ENCODE data around the gene OR7C1. TPM values are rescaled to one million over a fixed set of nuclear protein-coding genes. Genes with fewer than 3 reads are reported as not detected.
A peak's percentile ranks its signal among the peaks of the same experiment; 100 is the strongest.
"Not testable (repeated sequence)": the region's sequence is repeated elsewhere in the genome, so short reads cannot be mapped to it uniquely, and the experiment has no call there.

The OR7C1 gene
- total RNA-seq, 2 donors from 2014 or later: not detected

- ATAC-seq (no peak), DNase-seq (no peak)
- Mint-ChIP-seq H3K27ac (no peak overlapping the region), H3K36me3 (ENCODE audit: low read depth) (no peaks in the 10 kb centered on the region), H3K4me1 (peaks cover 2% of the 10 kb centered on the region), H3K4me3 (no peak overlapping the region), H3K27me3 (peaks cover 11% of the 10 kb centered on the region)
- no peaks in the 10 kb centered on the region for H3K9me3 ChIP-seq (ENCODE audit: control insufficient read depth, low read length, poor library complexity, severe bottlenecking)
Observed at GRCh38 chr19:14814982-14815652, 19.9 kb downstream of the OR7C1 start.

GRCh38 chr19:14809272-14810057 is 25.5 kb downstream of the OR7C1 start:
- Mint-ChIP-seq H3K27me3 (peaks cover 21% of the 10 kb centered on the region), H3K27ac (no peak overlapping the region), H3K4me3 (no peak overlapping the region), H3K4me1 (peaks cover 6% of the 10 kb centered on the region), H3K36me3 (ENCODE audit: low read depth) (no peaks in the 10 kb centered on the region)
- no peaks in the 10 kb centered on the region for H3K9me3 ChIP-seq (ENCODE audit: control insufficient read depth, low read length, poor library complexity, severe bottlenecking)
- no peak for ATAC-seq
- DNase-seq: no peak

GRCh38 chr19:14804765-14805164 is 30.2 kb downstream of the OR7C1 start:
- peaks cover 38% of the 10 kb centered on the region for H3K27me3 Mint-ChIP-seq
- DNase-seq: no peak
- no peak for ATAC-seq
- peaks cover 4% of the 10 kb centered on the region for H3K4me1 Mint-ChIP-seq
- no peaks in the 10 kb centered on the region for H3K36me3 Mint-ChIP-seq (ENCODE audit: low read depth)
- no peak overlapping the region for H3K27ac Mint-ChIP-seq
- no peak overlapping the region for H3K4me3 Mint-ChIP-seq
- H3K9me3 ChIP-seq (ENCODE audit: control insufficient read depth, low read length, poor library complexity, severe bottlenecking): no peaks in the 10 kb centered on the region

- DNase-seq: no peak
- Mint-ChIP-seq H3K4me1 (no peaks in the 10 kb centered on the region), H3K4me3 (no peak overlapping the region), H3K27me3 (peaks cover 34% of the 10 kb centered on the region), H3K27ac (no peak overlapping the region), H3K36me3 (ENCODE audit: low read depth) (no peaks in the 10 kb centered on the region)
- H3K9me3 ChIP-seq (ENCODE audit: control insufficient read depth, low read length, poor library complexity, severe bottlenecking): no peaks in the 10 kb centered on the region
- ATAC-seq: no peak
Observed at GRCh38 chr19:14798760-14799159, 36.2 kb downstream of the OR7C1 start.

GRCh38 chr19:14796021-14796420 is 39.0 kb downstream of the OR7C1 start:
- Mint-ChIP-seq H3K27ac (no peak overlapping the region), H3K4me3 (no peak overlapping the region), H3K4me1 (no peaks in the 10 kb centered on the region), H3K36me3 (ENCODE audit: low read depth) (no peaks in the 10 kb centered on the region), H3K27me3 (peaks cover 27% of the 10 kb centered on the region)
- DNase-seq (no peak), ATAC-seq (no peak)
- H3K9me3 ChIP-seq (ENCODE audit: control insufficient read depth, low read length, poor library complexity, severe bottlenecking): no peaks in the 10 kb centered on the region

- H3K27ac Mint-ChIP-seq: no peak overlapping the region
- no peaks in the 10 kb centered on the region for H3K9me3 ChIP-seq (ENCODE audit: control insufficient read depth, low read length, poor library complexity, severe bottlenecking)
- H3K4me3 Mint-ChIP-seq: no peak overlapping the region
- peaks cover 19% of the 10 kb centered on the region for H3K27me3 Mint-ChIP-seq
- H3K4me1 Mint-ChIP-seq: no peaks in the 10 kb centered on the region
- DNase-seq (no peak), ATAC-seq (no peak)
- no peaks in the 10 kb centered on the region for H3K36me3 Mint-ChIP-seq (ENCODE audit: low read depth)
Observed at GRCh38 chr19:14795078-14795721, 39.8 kb downstream of the OR7C1 start.

GRCh38 chr19:14792250-14792649 is 42.7 kb downstream of the OR7C1 start:
- not testable (repeated sequence) for H3K4me3 Mint-ChIP-seq; H3K4me1 Mint-ChIP-seq; H3K36me3 Mint-ChIP-seq (ENCODE audit: low read depth); H3K27ac Mint-ChIP-seq; H3K9me3 ChIP-seq (ENCODE audit: control insufficient read depth, low read length, poor library complexity, severe bottlenecking); DNase-seq; ATAC-seq; H3K27me3 Mint-ChIP-seq

- ATAC-seq (no peak), DNase-seq (no peak)
- H3K36me3 Mint-ChIP-seq (ENCODE audit: low read depth): peaks cover 3% of the 10 kb centered on the region
- H3K4me1 Mint-ChIP-seq: peaks cover 13% of the 10 kb centered on the region
- peaks cover 30% of the 10 kb centered on the region for H3K27me3 Mint-ChIP-seq
- no peaks in the 10 kb centered on the region for H3K9me3 ChIP-seq (ENCODE audit: control insufficient read depth, low read length, poor library complexity, severe bottlenecking)
- no peak overlapping the region for H3K4me3 Mint-ChIP-seq
- no peak overlapping the region for H3K27ac Mint-ChIP-seq
Observed at GRCh38 chr19:14786421-14786851, 48.5 kb downstream of the OR7C1 start.

- DNase-seq; H3K4me3 Mint-ChIP-seq; H3K27ac Mint-ChIP-seq; H3K36me3 Mint-ChIP-seq (ENCODE audit: low read depth); H3K9me3 ChIP-seq (ENCODE audit: control insufficient read depth, low read length, poor library complexity, severe bottlenecking): not testable (repeated sequence)
- peaks cover 15% of the 10 kb centered on the region for H3K4me1 Mint-ChIP-seq
- H3K27me3 Mint-ChIP-seq: peaks cover 32% of the 10 kb centered on the region
- peak; percentile 71 for ATAC-seq
Observed at GRCh38 chr19:14785102-14785793, 49.7 kb downstream of the OR7C1 start.

GRCh38 chr19:14784730-14785101 is 50.3 kb downstream of the OR7C1 start:
- H3K4me1 Mint-ChIP-seq: peaks cover 15% of the 10 kb centered on the region
- DNase-seq; H3K36me3 Mint-ChIP-seq (ENCODE audit: low read depth); H3K9me3 ChIP-seq (ENCODE audit: control insufficient read depth, low read length, poor library complexity, severe bottlenecking); H3K4me3 Mint-ChIP-seq; H3K27ac Mint-ChIP-seq: not testable (repeated sequence)
- peaks cover 32% of the 10 kb centered on the region for H3K27me3 Mint-ChIP-seq
- ATAC-seq: peak; percentile 59

GRCh38 chr19:14783410-14783998 is 51.5 kb downstream of the OR7C1 start:
- peaks cover 40% of the 10 kb centered on the region for H3K27me3 Mint-ChIP-seq
- not testable (repeated sequence) for ATAC-seq; H3K36me3 Mint-ChIP-seq (ENCODE audit: low read depth); H3K27ac Mint-ChIP-seq; H3K9me3 ChIP-seq (ENCODE audit: control insufficient read depth, low read length, poor library complexity, severe bottlenecking); H3K4me3 Mint-ChIP-seq; DNase-seq
- peaks cover 15% of the 10 kb centered on the region for H3K4me1 Mint-ChIP-seq

GRCh38 chr19:14782626-14783409 is 52.2 kb downstream of the OR7C1 start:
- H3K4me1 Mint-ChIP-seq: peaks cover 15% of the 10 kb centered on the region
- no peaks in the 10 kb centered on the region for H3K9me3 ChIP-seq (ENCODE audit: control insufficient read depth, low read length, poor library complexity, severe bottlenecking)
- H3K27me3 Mint-ChIP-seq: peaks cover 46% of the 10 kb centered on the region
- H3K27ac Mint-ChIP-seq: no peak overlapping the region
- H3K4me3 Mint-ChIP-seq: no peak overlapping the region
- no peak for DNase-seq
- H3K36me3 Mint-ChIP-seq (ENCODE audit: low read depth): peaks cover 3% of the 10 kb centered on the region
- ATAC-seq: no peak
